ENCODE data around the gene MICALL2. TPM values are rescaled to one million over a fixed set of nuclear protein-coding genes. Genes with fewer than 3 reads are reported as not detected.
A peak's percentile ranks its signal among the peaks of the same experiment; 100 is the strongest.

MICALL2 gene
- total RNA-seq, 2 donors from 2014 or later, result 23.3 to 26.7 TPM

- intact Hi-C loops (cut with DNase I), result no loop called here
- peak; percentile 63 for ATAC-seq
- H3K9me3 ChIP-seq, result no peaks in the 10 kb centered on the region
- peak; percentile 78 to 88 (median 85) for TF ChIP-seq POLR2A (IDR thresholded peaks at IDR 0.05)
- TF ChIP-seq, protein P1, sequence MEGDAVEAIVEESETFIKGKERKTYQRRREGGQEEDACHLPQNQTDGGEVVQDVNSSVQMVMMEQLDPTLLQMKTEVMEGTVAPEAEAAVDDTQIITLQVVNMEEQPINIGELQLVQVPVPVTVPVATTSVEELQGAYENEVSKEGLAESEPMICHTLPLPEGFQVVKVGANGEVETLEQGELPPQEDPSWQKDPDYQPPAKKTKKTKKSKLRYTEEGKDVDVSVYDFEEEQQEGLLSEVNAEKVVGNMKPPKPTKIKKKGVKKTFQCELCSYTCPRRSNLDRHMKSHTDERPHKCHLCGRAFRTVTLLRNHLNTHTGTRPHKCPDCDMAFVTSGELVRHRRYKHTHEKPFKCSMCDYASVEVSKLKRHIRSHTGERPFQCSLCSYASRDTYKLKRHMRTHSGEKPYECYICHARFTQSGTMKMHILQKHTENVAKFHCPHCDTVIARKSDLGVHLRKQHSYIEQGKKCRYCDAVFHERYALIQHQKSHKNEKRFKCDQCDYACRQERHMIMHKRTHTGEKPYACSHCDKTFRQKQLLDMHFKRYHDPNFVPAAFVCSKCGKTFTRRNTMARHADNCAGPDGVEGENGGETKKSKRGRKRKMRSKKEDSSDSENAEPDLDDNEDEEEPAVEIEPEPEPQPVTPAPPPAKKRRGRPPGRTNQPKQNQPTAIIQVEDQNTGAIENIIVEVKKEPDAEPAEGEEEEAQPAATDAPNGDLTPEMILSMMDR (IDR thresholded peaks at IDR 0.05), result peak in 2 of 7 experiments; percentile 11
- 15 to 89% methylated on average over 1 to 26 of the region's 26 CpGs for WGBS, 2 donors
- H3K27ac ChIP-seq, result peak overlapping the region; percentile 83 to 96 (median 90)
- peak; percentile 92 to 97 (median 96) for DNase-seq
- no peaks in the 10 kb centered on the region for H3K27me3 ChIP-seq
- no peak overlapping the region for H3K4me3 ChIP-seq
- peaks cover 57% of the 10 kb centered on the region for H3K4me1 ChIP-seq
- no peaks in the 10 kb centered on the region for H3K36me3 ChIP-seq (replicated peaks in 1 of 2; ENCODE audit: insufficient read depth in 1 of 2, low read depth in 2 of 2)
These were observed 3.9 kb downstream of the MICALL2 start for GRCh38 chr7:1455241-1455939.

GRCh38 chr7:1454542-1454941, 4.7 kb downstream of the MICALL2 start:
- ATAC-seq (no peak), DNase-seq (peak in 3 of 4 donors; percentile 35 to 45 (median 42))
- TF ChIP-seq POLR2A (IDR thresholded peaks at IDR 0.05), result no peak
- TF ChIP-seq, protein P1 (IDR thresholded peaks at IDR 0.05), result peak in 1 of 7 experiments; percentile 12
- H3K4me3 ChIP-seq, result no peak overlapping the region
- peaks cover 50% of the 10 kb centered on the region for H3K4me1 ChIP-seq
- peak overlapping the region; percentile 83 to 96 (median 90) for H3K27ac ChIP-seq
- no peaks in the 10 kb centered on the region for H3K36me3 ChIP-seq (replicated peaks in 1 of 2; ENCODE audit: insufficient read depth in 1 of 2, low read depth in 2 of 2)
- intact Hi-C loops (cut with DNase I), result no loop called here
- WGBS, 2 donors, result 0 to 40% methylated on average over 1 to 14 of the region's 14 CpGs
- H3K9me3 ChIP-seq, result no peaks in the 10 kb centered on the region
- H3K27me3 ChIP-seq, result no peaks in the 10 kb centered on the region

- TF ChIP-seq POLR2A (IDR thresholded peaks at IDR 0.05), result no peak
- TF ChIP-seq, protein P1 (IDR thresholded peaks at IDR 0.05), result no peak
- no peaks in the 10 kb centered on the region for H3K36me3 ChIP-seq (replicated peaks in 1 of 2; ENCODE audit: insufficient read depth in 1 of 2, low read depth in 2 of 2)
- H3K9me3 ChIP-seq, result no peaks in the 10 kb centered on the region
- no peak overlapping the region for H3K4me3 ChIP-seq
- WGBS, 2 donors, result 82 to 88% methylated on average over 8 to 9 of the region's 19 CpGs
- no peaks in the 10 kb centered on the region for H3K27me3 ChIP-seq
- peaks cover 35% of the 10 kb centered on the region for H3K4me1 ChIP-seq
- no peak overlapping the region for H3K27ac ChIP-seq
- intact Hi-C loops (cut with DNase I), result no loop called here
- no peak for DNase-seq
- ATAC-seq, result no peak
These were observed 7.1 kb downstream of the MICALL2 start for GRCh38 chr7:1452205-1452604.

DNA sequence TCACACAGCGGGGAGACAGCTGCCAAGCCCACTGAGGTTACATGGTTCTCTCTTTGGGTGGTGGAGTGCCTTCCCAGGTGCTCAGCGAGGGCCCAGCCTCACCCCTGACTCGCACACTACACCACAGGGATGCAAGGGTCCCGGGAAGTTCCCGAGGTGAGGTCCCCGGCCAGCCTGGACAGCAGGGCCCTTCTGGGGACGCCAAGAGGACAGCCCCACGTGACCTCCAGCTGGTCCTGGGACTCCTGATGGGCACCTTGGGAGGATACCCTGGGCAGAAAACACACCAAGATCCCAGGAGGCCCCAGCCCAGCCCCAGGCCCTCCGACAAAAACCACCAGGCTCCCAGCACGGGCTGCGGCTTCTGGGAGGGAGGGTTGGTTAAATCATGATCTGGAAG, 8.3 kb downstream of the MICALL2 start:
- Histone ChIP-seq H3K36me3 (replicated peaks in 1 of 2; ENCODE audit: insufficient read depth in 1 of 2, low read depth in 2 of 2) (no peaks in the 10 kb centered on the region), H3K27me3 (no peaks in the 10 kb centered on the region), H3K9me3 (no peaks in the 10 kb centered on the region), H3K4me1 (peaks cover 28% of the 10 kb centered on the region), H3K27ac (no peak overlapping the region), H3K4me3 (no peak overlapping the region)
- 85% methylated on average over 11 of the region's 11 CpGs; no CpG with 5 or more reads in 1 of the 2 donors for WGBS, 2 donors
- ATAC-seq (no peak), DNase-seq (no peak)
- TF ChIP-seq, protein P1 (IDR thresholded peaks at IDR 0.05), result no peak
- no peak for TF ChIP-seq POLR2A (IDR thresholded peaks at IDR 0.05)
- intact Hi-C loops (cut with DNase I), result no loop called here

GRCh38 chr7:1450431-1450830, 8.8 kb downstream of the MICALL2 start:
- ATAC-seq, result no peak
- Histone ChIP-seq H3K27me3 (no peaks in the 10 kb centered on the region), H3K4me1 (peaks cover 22% of the 10 kb centered on the region), H3K9me3 (no peaks in the 10 kb centered on the region), H3K27ac (no peak overlapping the region), H3K4me3 (no peak overlapping the region), H3K36me3 (replicated peaks in 1 of 2; ENCODE audit: insufficient read depth in 1 of 2, low read depth in 2 of 2) (no peaks in the 10 kb centered on the region)
- intact Hi-C loops (cut with DNase I), result no loop called here
- TF ChIP-seq POLR2A (IDR thresholded peaks at IDR 0.05), result no peak
- TF ChIP-seq, protein P1 (IDR thresholded peaks at IDR 0.05), result no peak
- no peak for DNase-seq
- 74 to 85% methylated on average over 7 to 18 of the region's 18 CpGs for WGBS, 2 donors

Data from body of pancreas (tissue), 4 donors.